Loucy (cell line): ENCODE data around the gene LMF1.
A peak's percentile ranks its signal among the peaks of the same experiment; 100 is the strongest.

Source experiments
- H2AFZ ChIP-seq: fragments of 200-600 bp; sonication (generic); 2 replicates; pipeline ENCODE4 v1.6.0; 2016; ENCODE audit warnings: antibody characterized with exemption, mild to moderate bottlenecking, low read length, moderate library complexity
- H3F3A ChIP-seq: fragments of 200-600 bp; 2 replicates; pipeline ENCODE4 v1.6.0; 2016; ENCODE audit warnings: antibody characterized with exemption, low read depth, mild to moderate bottlenecking
- H3K27me3 ChIP-seq: fragments of 200-600 bp; sonication (generic); 2 replicates; pipeline ENCODE4 v1.6.1; 2014; ENCODE audit warnings: low read length, mild to moderate bottlenecking; ENCODE audit not compliant: insufficient read depth, poor library complexity, severe bottlenecking
- H3K36me3 ChIP-seq: fragments of 200-600 bp; sonication (generic); 2 replicates; pipeline ENCODE4 v1.6.1; 2016; ENCODE audit warnings: low read length; ENCODE audit not compliant: insufficient read depth
- H3K4me1 ChIP-seq: fragments of 200-600 bp; sonication (generic); 2 replicates; pipeline ENCODE4 v1.5.1; 2014; ENCODE audit warnings: low read length, mild to moderate bottlenecking; ENCODE audit not compliant: insufficient read depth, poor library complexity, severe bottlenecking
- H3K4me2 ChIP-seq: fragments of 200-600 bp; sonication (generic); 2 replicates; pipeline ENCODE4 v1.6.0; 2014; ENCODE audit warnings: antibody characterized with exemption, low read length, low read depth, mild to moderate bottlenecking; ENCODE audit not compliant: poor library complexity, severe bottlenecking
- H3K4me3 ChIP-seq: fragments of 200-600 bp; sonication (generic); 2 replicates; pipeline ENCODE4 v1.5.1; 2014; ENCODE audit warnings: low read length, mild to moderate bottlenecking, mixed read lengths; ENCODE audit not compliant: poor library complexity, severe bottlenecking
- H3K79me2 ChIP-seq: fragments of 200-600 bp; sonication (generic); 2 replicates; pipeline ENCODE4 v1.6.1; 2014; ENCODE audit warnings: low read length; ENCODE audit not compliant: insufficient read depth
- H3K9ac ChIP-seq: fragments of 200-600 bp; sonication (generic); 2 replicates; pipeline ENCODE4 v1.6.0; 2014; ENCODE audit warnings: mild to moderate bottlenecking, low read depth, low read length, moderate library complexity; ENCODE audit not compliant: poor library complexity, severe bottlenecking
- H3K9me2 ChIP-seq: fragments of 200-600 bp; sonication (generic); replicated peaks from 2 replicates; pipeline ENCODE4 v1.6.1; 2016; ENCODE audit warnings: low read depth, low read length, mixed read lengths
- H3K9me3 ChIP-seq: fragments of 200-600 bp; sonication (generic); 2 replicates; pipeline ENCODE4 v1.6.1; 2014; ENCODE audit warnings: mild to moderate bottlenecking, antibody characterized with exemption, low read length, low read depth; ENCODE audit not compliant: insufficient read depth
- H4K20me1 ChIP-seq: fragments of 200-600 bp; sonication (generic); 2 replicates; pipeline ENCODE4 v1.6.0; 2014; ENCODE audit warnings: antibody characterized with exemption, low read length, mild to moderate bottlenecking; ENCODE audit not compliant: insufficient read depth, poor library complexity, severe bottlenecking
- CTCF ChIP-seq: fragments of 200-600 bp; sonication (generic); conservative IDR thresholded peaks from 2 replicates; pipeline ENCODE4 v1.5.1; 2014; ENCODE audit warnings: mild to moderate bottlenecking, antibody characterized with exemption, low read length
- EZH2phosphoT487 ChIP-seq: fragments of 200-600 bp; IDR thresholded peaks from 2 replicates; pipeline ENCODE4 v1.6.1; 2018; ENCODE audit warnings: antibody characterized with exemption, mild to moderate bottlenecking, moderate library complexity, borderline replicate concordance

Gene LMF1

GRCh38 chr16:813204-813915 is 157.4 kb downstream of the LMF1 start:
- no peak overlapping the region for H2AFZ ChIP-seq
- no peak overlapping the region for H3K4me3 ChIP-seq
- TF ChIP-seq CTCF (peak; percentile 17; the same call in 1 of the 2 replicates), EZH2phosphoT487 (no peak)
- no peaks in the 10 kb centered on the region for H3K9me3 ChIP-seq
- no peaks in the 10 kb centered on the region for H3K79me2 ChIP-seq
- H3K27me3 ChIP-seq: no peaks in the 10 kb centered on the region
- H3F3A ChIP-seq: no peaks in the 10 kb centered on the region
- H4K20me1 ChIP-seq: no peaks in the 10 kb centered on the region
- H3K9ac ChIP-seq: no peak overlapping the region
- no peaks in the 10 kb centered on the region for H3K9me2 ChIP-seq
- no peak overlapping the region for H3K4me2 ChIP-seq
- no peaks in the 10 kb centered on the region for H3K4me1 ChIP-seq
- H3K36me3 ChIP-seq: no peaks in the 10 kb centered on the region

DNA sequence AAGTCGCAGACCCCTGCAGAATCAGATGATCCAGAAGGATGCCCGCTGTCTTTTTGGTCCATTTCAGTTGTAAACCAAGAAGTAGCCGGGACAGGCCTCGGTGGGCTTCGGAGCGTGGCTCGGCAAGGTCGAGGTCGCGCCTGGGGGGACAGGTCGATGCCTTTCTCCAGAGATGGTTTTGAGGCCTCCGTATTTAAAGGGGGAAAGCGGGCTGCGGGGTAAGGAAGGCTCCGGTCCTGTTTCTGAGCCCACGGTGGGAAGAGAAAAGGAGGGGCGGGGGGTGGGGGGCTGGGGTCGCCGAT is 162.7 kb downstream of the LMF1 start:
- Histone ChIP-seq H3K4me2 (no peak overlapping the region), H3K4me3 (peak overlapping the region; percentile 77), H3F3A (no peaks in the 10 kb centered on the region), H3K27me3 (no peaks in the 10 kb centered on the region), H4K20me1 (no peaks in the 10 kb centered on the region), H2AFZ (no peak overlapping the region), H3K9ac (no peak overlapping the region), H3K9me2 (no peaks in the 10 kb centered on the region), H3K36me3 (no peaks in the 10 kb centered on the region), H3K9me3 (no peaks in the 10 kb centered on the region), H3K4me1 (no peaks in the 10 kb centered on the region), H3K79me2 (no peaks in the 10 kb centered on the region)
- no peak for TF ChIP-seq CTCF
- no peak for TF ChIP-seq EZH2phosphoT487

GRCh38 chr16:807347-808084 is 163.3 kb downstream of the LMF1 start:
- Histone ChIP-seq H4K20me1 (no peaks in the 10 kb centered on the region), H3K27me3 (no peaks in the 10 kb centered on the region), H2AFZ (no peak overlapping the region; the same call in 1 of the 2 replicates), H3K9ac (peak overlapping the region; percentile 80), H3K4me3 (peak overlapping the region; percentile 77), H3K9me3 (no peaks in the 10 kb centered on the region), H3F3A (no peaks in the 10 kb centered on the region), H3K4me1 (no peaks in the 10 kb centered on the region), H3K4me2 (peak overlapping the region; percentile 40), H3K36me3 (no peaks in the 10 kb centered on the region), H3K9me2 (no peaks in the 10 kb centered on the region), H3K79me2 (no peaks in the 10 kb centered on the region)
- TF ChIP-seq EZH2phosphoT487 (no peak), CTCF (no peak)
